OCI-LY1 (cell line): Measurements from ENCODE around the gene TEAD4.

Experiments used
- EZH2 ChIP-seq: fragments of 200-600 bp; sonication (generic), shearing (Covaris generic); IDR thresholded peaks from 2 replicates; pipeline ENCODE4 v1.8.0; 2017; ENCODE audit warnings: borderline replicate concordance, mixed run types, mild to moderate bottlenecking, antibody characterized with exemption, low read length, moderate library complexity, mixed read lengths
- TF ChIP-seq, protein P1 (sequence below): fragments of 200-600 bp; sonication (generic), shearing (Covaris generic); IDR thresholded peaks from 2 replicates; pipeline ENCODE4 v1.5.1; 2017; ENCODE audit warnings: mild to moderate bottlenecking, antibody characterized with exemption, low read length, moderate library complexity, mixed read lengths

DNA sequence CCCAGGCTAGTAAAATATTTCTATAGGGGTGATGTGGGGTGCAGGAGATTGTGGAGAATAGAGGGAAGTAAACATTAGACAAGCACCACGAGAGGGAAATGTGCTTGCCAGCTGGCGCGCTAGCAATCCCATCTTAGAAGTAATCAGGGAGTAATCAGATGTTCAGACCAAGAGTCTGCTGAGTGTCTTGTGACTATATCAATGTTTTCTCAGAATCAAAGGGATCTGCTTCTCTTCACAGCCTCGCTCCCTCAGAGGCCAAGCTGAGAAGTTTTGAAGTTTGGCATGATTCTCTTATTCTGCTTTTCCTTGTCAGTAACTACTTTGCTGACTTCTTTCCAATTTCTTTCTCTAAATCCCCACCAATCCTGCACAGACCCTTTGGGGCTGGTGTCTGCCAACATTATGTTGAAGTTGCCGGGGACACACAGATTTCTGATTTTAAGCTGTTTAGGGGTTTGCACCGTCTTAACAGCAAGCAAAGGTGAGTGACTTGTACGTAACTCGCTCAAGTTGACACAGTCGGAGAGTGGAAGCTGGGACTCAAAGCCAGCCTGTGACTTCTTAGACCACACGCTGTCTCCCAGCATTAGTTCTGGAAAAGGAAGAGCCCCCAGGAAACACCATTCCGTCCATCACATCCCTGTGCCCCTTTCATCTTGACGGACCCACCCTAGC, 96.0 kb downstream of the TEAD4 start:
- TF ChIP-seq, protein P1, sequence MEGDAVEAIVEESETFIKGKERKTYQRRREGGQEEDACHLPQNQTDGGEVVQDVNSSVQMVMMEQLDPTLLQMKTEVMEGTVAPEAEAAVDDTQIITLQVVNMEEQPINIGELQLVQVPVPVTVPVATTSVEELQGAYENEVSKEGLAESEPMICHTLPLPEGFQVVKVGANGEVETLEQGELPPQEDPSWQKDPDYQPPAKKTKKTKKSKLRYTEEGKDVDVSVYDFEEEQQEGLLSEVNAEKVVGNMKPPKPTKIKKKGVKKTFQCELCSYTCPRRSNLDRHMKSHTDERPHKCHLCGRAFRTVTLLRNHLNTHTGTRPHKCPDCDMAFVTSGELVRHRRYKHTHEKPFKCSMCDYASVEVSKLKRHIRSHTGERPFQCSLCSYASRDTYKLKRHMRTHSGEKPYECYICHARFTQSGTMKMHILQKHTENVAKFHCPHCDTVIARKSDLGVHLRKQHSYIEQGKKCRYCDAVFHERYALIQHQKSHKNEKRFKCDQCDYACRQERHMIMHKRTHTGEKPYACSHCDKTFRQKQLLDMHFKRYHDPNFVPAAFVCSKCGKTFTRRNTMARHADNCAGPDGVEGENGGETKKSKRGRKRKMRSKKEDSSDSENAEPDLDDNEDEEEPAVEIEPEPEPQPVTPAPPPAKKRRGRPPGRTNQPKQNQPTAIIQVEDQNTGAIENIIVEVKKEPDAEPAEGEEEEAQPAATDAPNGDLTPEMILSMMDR, result no peak
- TF ChIP-seq EZH2, result no peak
